ENCODE measurements around the gene PAK5.
A peak's percentile ranks its signal among the peaks of the same experiment; 100 is the strongest.
"Not testable (repeated sequence)": the region's sequence is repeated elsewhere in the genome, so short reads cannot be mapped to it uniquely, and the experiment has no call there.

PAK5 gene

GRCh38 chr20:9672981-9673380 is 165.9 kb downstream of the PAK5 start:
- DNase-seq, result no peak

- DNase-seq, result no peak
These were observed 166.8 kb downstream of the PAK5 start for GRCh38 chr20:9672027-9672426.

GRCh38 chr20:9668381-9668780 is 170.5 kb downstream of the PAK5 start:
- DNase-seq, result no peak

- no peak for DNase-seq
These were observed 175.5 kb downstream of the PAK5 start for GRCh38 chr20:9663423-9663822.

GRCh38 chr20:9660236-9660868 is 178.5 kb downstream of the PAK5 start:
- DNase-seq, result no peak

DNA sequence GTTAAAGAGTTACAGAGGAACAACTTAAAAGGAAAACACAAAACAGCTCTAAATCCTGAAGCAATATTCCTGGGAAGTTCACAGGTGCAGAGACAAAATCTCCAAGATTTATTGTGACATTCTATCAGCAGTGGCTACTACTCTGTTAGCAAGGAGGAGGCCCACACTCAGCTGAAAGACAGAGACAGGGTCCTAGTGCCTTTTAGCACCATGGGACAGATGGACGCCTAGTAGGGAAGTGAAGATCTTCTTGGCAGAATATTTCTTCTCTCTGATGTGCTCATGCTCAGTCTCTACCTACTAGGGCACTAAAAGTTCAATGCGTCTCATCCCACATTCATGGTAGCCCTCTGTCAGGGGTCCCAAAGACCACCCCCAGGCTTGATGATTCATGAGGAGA is 191.1 kb downstream of the PAK5 start:
- no peak for DNase-seq

GRCh38 chr20:9646375-9646774 is 192.5 kb downstream of the PAK5 start:
- no peak for DNase-seq

DNA sequence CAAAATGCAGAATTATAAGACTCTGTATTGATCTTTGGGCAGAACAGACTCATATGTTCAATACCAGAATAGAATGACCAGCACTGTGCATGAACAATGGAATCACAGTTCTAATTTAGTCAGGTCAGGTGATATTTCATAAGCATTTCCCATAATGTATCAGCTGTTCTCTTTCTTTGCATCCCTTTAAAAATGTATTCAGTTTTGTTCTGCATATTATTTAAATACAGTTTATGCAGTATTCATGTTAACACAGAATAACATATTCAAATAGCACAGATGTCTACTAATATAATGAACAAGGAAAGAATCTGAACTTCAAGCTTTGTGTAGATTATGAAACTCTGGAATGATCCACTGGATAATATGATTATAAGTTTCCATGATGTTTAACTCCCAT is 196.0 kb downstream of the PAK5 start:
- no peak for DNase-seq

- not testable (repeated sequence) for DNase-seq
These were observed 197.3 kb downstream of the PAK5 start for GRCh38 chr20:9641499-9642000.

DNA sequence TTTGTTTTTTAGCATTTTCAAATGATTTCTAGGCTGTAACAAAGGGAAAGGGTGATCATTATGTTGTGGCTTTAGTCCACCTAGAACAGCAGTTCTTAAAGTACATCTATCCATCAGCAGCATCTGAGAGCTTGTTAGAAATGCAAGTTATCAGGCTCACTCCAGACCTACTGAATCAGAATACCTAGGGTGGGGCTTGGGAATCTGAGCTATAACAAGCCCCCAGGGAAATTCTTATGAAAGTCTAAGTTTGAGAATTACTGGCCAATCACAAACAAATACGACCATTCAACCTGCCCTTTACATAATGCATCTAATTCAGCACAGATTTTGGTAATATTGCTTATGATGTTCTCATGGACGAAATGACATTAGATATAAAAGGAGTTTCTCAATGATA is 201.0 kb downstream of the PAK5 start:
- no peak for DNase-seq

DNA sequence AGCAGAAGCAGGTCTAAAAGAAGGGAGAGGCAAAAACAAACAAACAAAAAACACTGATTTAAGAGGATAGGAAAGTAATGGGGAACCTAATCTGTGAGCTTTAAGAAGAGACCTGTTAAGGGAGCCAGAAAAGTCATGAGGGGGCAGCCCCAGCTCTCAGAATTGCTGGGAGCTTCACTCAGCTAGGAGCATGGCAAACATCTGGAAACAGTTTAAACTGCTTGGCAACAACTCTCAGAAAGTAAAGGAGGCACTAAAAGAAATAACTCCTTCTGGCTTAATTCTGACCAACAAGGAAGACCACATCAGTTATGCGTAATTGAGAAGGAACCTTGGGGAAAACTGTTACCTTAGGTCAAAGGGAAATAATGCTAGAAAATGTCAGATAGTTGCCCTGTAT is 203.1 kb downstream of the PAK5 start:
- no peak for DNase-seq

DNA sequence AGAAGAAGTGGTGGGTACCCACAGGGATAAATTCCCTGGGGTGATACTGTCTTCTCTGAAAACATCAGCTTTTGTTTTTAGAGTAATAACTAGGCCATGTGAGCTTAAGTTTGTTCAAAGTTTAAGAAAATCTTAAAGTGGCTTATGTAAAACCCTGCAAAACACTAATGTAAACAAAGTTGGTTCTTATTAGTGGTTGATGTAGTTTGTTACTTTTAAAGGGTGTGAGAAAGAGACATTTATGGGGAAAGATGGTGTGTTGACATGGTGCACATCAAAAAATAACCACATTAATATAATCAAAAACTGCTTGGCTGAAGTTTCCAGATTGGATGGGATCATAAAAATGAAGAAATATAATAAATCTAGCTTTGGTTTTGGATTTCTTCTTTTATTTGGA is 204.5 kb downstream of the PAK5 start:
- no peak for DNase-seq

GRCh38 chr20:9632991-9633390 is 205.9 kb downstream of the PAK5 start:
- DNase-seq, result no peak

DNA sequence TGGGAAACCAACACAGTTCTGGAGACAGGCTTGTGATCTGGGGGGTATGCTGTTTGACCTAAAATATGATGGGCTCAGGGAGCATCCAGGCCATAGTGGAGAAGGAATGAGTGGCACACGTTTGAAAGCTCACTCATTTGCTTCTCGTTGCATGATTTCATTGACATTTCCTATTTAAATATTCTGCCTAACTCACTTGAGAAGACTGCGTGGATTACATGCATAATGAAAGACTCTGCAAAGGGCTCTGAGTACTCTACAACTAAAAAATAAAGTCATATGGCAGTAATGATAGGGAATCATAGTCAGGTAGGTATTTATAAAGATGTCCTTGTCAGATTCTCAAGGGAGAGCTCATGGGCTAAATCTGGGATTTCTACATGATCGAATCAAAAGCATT is 206.6 kb downstream of the PAK5 start:
- DNase-seq, result no peak

- DNase-seq, result no peak
These were observed 208.3 kb downstream of the PAK5 start for GRCh38 chr20:9630554-9630953.

- no peak for DNase-seq
These were observed 209.0 kb downstream of the PAK5 start for GRCh38 chr20:9629831-9630230.

- DNase-seq, result no peak
These were observed 210.3 kb downstream of the PAK5 start for GRCh38 chr20:9628589-9628988.

DNA sequence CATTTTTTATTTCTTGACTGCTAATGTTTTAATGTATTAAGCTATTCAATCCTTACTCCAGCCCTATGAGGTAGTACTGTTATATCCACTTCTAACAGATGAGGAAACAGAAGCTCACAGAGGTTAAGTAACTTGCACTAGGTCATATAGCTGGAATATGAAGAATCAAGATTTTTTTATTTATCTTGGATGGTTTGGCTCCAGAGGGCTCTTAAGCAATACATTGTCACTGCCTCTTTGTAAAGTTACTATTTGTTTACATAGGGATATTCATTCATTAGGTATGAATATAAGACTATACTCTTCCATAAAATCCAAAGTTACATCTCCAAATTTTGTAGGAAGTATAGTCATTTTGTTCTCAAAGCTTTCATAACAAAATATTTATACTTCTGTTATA is 210.7 kb downstream of the PAK5 start:
- DNase-seq, result no peak

DNA sequence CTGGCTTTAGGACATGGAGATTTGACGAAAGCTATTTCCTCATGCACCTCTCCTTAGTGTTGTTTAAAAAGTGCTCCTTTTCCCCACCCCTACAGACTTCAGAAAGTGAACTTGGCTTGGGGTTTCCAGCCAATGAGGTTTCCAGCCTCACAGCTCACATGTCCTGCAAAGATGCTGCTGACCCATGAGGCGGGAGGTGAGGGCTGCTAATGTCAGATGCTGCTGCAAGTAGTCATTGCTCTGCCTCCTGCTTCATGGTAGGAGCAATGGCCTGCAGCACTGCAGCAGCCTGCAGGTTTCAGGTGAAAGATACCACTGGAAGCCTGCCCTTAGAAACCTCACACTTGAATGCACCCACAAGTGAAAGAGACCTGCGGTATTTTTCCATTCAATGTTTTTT is 211.7 kb downstream of the PAK5 start:
- no peak for DNase-seq

GRCh38 chr20:9626357-9626756 is 212.5 kb downstream of the PAK5 start:
- DNase-seq, result no peak

DNA sequence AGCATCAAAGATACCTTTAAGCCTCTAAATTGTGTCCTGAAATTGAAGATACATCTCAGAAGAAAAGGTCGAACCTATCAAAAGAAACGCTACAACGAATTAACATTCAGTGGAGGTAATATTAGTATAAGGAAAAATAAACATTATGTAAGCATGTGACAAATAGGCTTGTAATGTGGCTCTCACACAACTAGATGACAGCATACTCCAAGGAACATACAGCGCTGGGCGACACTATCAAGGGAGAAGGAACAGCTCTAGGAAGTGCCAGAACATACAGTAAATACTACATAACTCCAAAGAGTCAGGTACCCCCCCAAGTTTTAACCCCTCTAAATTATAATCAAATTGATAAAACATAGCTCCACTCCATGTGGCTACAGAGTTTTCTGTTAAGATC is 220.9 kb downstream of the PAK5 start:
- DNase-seq, result peak; percentile 54

GRCh38 chr20:9616833-9617461 is 221.9 kb downstream of the PAK5 start:
- peak; percentile 30 for DNase-seq

DNA sequence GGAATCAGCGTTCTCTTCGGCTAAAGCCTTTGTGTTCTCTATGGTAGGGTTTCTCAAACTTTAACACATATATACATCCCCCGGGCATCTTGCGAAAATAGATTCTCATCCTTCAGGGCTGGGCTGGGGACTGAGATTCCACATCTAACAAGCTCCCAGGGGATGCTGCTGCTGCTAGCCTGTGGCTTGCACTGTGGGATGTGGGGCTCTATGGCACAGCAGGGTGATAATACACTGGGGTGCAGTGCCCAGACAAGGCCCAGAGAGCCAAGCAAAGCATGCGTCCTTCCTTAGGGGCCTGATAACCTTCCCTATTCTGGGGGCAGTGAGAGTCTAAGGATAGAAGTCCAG is 222.4 kb downstream of the PAK5 start:
- no peak for DNase-seq

DNA sequence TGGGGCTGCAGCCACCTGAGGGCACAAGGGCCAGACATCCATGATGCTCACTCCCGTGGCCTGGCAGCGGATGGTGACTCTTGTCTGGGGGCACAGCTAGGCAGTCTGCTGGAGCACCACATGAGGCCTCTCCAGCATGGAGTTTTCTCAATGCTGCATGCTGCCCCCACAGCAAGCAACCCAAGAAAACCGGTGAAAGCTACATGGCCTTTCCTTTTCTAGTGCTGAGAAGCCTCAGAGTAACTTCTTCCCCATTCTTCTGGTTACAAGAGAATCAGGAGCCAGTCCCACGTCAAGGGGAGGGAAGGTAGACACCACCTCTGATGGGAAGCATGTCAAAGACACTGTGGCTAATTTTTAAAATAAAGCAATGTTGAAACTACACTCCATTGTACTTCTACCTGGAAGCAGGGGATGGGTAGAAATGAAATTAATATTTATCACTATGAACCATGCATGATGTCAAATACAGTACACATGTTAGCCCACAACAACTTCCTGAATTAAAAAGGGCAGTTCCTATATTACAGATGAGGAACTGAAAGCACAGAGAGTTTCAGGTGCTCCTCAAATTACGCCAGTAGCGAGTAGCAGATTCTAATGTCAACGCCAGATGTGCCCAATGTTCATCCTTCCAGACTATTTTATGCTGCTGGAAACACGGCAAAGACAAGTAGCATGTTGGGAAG is 223.0 kb downstream of the PAK5 start:
- no peak for DNase-seq

- DNase-seq, result no peak
These were observed 223.8 kb downstream of the PAK5 start for GRCh38 chr20:9615118-9615517.

Data from kidney glomerular epithelial cell (primary cell).